ENCODE results near the gene TIGD3.

Gene TIGD3

DNA sequence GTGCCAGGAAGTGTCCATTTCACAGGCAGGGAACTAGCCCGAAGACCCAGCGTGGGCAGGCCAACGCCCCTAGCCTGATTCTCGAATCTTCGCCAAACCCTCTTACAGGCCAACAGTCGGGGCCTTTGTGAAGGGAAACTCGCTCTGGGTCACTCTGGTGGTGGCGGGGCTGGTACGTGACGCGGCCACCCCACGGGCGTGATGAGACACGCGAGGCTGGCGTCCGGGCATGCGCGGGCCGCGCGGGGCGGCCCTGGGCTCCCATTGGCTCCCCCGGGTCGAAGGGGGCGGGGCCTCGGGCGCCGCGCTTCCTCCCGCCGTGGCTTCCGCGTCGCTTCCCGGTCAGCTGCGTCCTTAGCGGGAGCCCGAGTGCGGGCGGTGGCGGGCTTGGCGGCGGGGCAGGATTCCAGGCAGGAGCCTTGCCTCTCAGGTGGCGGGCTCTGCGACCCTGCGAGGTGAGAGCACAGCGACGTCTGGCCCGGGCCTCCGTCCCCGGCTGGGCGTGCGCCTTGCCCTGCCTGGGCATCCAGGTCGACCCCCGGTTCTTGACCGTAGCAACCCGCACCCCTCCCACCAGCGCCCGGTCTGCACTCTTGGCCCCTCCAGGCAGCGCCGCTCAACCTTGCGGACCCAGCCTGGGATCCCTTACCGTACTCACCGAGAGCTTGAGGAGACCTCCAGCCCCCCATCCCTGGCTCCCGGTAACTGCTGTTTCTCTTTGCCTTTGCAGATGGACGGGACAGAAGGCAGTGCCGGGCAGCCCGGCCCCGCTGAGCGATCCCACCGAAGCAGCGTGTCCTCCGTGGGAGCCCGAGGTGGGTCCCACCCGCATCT, 32.0 kb downstream of the TIGD3 start, which contains the start of gene FRMD8:
FRMD8 (plus strand) TSS at position 331 of the 834 bp plus-strand sequence; CDS start at position 731, 400 bp downstream.
- DNase-seq (ENCODE audit: extremely low spot score, insufficient read length, low read depth), result peak; percentile 80
- FAIRE-seq, result peak; percentile 62

DNA sequence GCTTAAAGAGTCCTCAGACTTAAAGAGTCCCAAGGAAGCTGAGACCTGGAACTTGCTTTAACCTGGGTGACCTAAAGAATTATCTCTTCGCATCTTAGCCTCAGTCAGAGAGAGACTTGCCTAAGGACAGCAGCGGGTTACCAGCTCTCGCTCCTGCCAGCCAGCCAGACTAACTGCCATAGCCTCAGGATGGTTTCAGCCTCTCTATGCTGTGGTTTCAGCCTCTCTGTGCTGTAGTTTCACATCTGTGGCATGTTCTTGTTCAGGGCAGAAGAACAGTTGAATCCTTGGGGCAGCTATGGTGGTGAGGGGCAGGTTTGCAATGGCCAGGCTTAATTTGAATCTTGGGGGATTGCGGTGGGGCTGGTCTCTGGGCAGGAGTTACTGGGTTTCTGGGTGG, 34.2 kb downstream of the TIGD3 start:
- FAIRE-seq, result peak; percentile 44
- no peak for DNase-seq (ENCODE audit: extremely low spot score, insufficient read length, low read depth)

DNA sequence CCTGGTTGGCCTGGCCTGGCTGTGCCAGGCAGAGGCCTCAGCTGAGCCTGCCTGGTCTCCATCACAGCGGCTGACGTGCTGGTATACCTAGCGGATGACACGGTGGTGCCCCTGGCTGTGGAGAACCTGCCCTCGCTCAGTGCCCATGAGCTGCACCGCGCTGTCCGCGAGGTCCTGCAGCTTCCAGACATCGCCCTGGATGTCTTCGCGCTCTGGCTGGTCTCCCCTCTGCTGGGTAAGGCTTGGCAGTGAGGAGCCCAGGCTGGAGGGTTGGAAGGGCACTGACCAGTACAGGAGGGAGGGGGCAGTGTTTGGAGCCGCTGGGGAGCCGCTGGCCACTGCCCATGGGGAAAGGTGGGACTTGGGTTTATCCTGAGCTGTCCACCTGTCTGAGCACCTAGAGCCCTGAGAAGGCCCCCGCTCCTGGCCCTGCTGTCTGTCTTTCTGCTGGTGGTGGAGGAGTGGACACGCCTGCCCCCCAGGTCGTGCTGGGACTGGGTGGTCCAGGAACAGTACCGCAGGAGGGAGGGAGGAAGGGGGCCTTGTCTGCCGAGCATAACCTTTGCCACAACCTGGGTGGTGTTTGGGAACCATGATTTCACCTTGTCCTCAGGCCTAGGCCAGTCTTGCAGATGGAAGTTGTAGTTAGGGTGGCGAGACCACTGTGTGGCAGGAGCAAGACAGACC, 34.9 kb downstream of the TIGD3 start:
- DNase-seq (ENCODE audit: extremely low spot score, insufficient read length, low read depth) (no peak), FAIRE-seq (no peak)

DNA sequence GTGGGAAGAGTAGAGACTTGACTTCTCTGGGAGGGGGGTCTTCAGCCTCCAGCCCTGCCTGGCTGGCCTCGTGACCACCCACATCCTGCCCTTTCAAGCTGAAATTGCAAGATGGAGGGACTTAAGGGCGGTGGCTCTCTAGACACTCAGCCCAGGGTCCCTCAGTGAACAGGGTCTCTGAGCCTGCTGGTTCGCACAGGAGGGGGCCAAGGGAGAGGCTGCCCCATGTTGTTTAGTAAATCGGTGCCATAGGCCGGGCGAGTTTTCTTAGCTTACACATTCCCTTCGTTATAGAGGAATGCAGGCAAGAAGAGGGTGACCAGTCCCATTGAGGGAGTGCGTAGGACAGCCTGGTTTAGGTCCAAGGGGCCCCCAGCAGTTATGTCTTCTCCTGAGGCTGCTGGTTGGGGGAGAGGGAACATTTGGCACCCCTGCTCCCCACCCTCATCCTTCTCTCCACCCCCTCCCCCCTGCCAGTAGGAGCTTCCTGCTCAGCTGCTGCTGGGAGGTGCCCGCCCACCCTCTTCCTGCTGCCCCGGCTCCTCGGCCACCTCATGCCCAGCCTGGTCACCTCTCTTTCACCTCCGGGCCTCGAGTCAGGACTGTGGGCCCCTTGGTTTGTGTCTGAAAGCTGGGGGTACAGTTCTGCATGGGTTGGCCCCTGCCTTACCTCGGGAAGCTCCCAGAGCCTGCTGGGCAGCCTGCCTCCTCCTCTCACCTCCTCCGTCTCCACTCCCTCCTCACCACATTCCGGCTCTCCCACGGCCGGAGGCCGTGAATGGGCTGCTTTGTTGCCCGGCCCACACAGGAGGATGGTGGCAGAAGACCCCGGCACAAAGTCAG, 35.8 kb downstream of the TIGD3 start:
- FAIRE-seq, result no peak
- no peak for DNase-seq (ENCODE audit: extremely low spot score, insufficient read length, low read depth)

DNA sequence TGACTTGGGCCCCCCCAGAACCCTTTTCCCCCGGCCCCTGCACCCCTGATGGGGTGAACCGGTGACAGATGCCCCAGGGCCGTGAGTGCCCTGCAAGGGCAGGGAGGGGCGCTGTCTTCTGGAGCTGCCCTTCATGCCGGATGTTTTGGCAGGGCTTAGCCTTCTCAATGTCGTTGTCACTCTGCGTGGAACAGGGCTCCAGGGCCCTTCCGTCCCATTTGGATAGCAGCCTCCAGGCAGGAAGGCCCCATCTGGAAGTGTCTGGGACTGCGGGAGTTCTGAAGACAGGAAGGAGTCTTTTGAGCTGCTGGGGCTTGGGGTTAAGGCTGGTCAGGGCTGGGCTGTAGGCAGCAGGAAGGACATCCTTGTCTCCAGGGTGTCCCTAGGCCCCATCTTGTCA, 36.4 kb downstream of the TIGD3 start:
- FAIRE-seq (no peak), DNase-seq (ENCODE audit: extremely low spot score, insufficient read length, low read depth) (no peak)

DNA sequence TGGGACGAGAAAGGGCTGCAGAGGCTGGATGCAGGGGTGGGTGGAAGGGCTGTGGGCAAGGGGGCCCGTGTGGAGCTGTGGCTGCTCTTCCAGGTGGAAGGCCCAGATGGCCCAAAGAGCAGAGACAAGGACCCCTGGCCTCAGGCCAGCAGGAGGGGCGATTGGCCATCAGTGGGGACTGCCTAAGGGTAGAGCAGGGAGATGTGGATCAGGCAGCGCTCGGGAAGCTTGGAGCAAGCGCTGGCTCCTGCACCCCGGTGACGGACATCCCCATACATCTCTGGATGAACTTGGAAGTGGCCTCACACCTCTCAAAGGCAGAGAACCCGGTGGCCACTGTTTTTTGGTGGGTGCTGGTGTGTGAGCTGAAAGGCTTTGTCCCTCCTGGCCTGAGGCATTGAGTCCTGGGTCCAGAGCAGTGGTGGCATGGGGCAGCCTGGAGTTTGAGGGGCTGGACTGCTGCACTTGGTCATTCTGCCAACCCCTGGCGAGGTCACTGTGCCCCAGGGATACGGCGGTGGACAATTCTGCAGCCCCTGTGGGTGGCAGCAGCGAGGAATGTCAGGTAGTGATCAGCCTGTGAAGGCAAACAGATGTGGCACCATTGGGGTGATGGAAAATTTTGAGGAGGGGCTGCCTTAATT, 37.8 kb downstream of the TIGD3 start:
- FAIRE-seq (no peak), DNase-seq (ENCODE audit: extremely low spot score, insufficient read length, low read depth) (no peak)

DNA sequence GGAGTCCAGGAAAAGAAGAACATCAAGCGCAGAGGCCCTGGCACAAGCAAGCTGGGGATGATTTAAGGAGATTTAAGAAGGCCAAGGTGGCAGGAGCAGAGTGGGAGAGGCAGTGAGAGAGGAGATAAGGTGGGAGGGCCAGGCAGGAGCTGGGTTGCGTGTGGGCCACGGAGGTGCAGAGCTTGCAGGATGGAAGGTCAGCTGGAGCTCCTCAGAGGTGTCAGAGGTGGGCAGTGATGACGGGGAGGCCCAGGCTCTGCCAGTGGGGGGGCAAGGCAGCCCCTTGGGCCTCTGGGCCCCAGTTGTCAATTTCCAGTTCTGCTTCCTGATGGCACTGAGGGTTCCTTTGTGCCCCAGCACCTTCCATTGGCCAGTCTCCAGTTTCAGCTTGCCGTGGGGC, 38.3 kb downstream of the TIGD3 start:
- no peak for FAIRE-seq
- no peak for DNase-seq (ENCODE audit: extremely low spot score, insufficient read length, low read depth)

DNA sequence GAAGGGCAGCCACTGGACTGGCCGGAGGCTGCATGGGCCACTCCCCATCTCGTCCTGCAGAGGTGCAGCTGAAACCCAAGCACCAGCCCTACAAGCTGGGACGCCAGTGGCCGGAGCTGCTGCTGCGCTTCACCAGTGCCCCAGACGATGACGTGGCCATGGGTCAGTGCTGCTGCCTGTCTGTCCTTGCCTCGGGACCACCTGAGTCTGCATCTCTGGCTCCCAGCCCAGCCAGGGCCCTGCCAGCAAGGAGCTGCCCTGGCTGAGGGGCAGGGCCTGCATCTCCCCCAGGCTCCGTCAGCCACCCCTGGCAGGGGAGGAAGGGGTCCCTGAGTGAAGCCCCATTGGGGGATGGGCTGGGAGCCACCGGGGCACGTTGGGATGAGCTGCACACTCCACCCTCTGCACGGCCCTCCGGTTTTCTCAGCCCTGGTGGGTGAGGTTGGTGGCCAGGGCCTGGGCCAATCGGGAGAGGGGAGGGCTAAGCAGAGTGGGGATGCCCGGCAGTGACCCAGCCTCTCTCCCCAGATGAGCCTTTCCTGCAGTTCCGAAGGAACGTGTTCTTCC, 39.0 kb downstream of the TIGD3 start:
- FAIRE-seq (no peak), DNase-seq (ENCODE audit: extremely low spot score, insufficient read length, low read depth) (no peak)

DNA sequence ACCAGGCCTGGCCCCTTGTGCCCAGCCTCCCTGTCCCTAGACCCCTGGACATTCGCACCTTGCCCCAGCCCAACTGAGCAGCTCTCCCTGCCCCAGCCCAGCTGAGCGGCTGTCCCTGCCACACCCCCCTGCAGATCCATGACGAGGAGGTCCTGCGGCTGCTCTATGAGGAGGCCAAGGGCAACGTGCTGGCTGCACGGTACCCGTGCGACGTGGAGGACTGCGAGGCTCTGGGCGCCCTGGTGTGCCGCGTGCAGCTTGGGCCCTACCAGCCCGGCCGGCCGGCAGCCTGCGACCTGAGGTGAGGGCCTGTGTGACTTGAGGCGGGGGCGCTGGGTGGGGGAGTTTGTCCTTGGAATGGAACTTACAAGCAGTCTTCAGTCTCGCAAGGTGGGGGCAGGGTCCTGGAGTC, 39.6 kb downstream of the TIGD3 start:
- DNase-seq (ENCODE audit: extremely low spot score, insufficient read length, low read depth), result no peak
- FAIRE-seq, result no peak

DNA sequence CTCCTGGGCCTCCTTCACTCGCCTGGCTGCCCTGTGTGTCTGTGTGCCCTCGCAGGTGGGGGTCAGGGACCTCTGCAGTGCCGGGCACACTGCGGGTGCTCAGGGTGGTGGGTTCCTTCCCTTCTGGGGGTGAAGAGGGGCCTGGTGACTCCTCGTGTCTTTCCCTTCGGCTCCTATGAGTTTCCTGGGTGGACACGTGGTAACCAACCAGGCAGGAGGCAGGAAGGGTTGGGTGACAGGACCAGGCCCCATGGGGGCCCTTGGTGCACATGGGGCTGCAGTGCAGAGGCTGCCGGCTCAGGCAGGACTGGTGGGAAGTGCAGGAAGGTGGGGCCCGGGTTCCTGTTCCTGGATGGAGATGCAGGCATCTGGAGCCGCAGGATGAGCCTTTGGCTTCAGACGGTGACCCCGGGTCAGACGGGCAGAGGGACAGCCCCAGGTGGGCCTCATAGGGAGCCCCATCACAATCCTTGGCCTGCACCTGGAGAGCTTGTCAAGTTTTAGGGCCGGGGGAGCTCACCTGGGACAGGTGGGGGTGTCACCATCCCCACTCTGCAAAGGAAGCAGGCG, 41.5 kb downstream of the TIGD3 start:
- DNase-seq (ENCODE audit: extremely low spot score, insufficient read length, low read depth) (no peak), FAIRE-seq (no peak)

DNA sequence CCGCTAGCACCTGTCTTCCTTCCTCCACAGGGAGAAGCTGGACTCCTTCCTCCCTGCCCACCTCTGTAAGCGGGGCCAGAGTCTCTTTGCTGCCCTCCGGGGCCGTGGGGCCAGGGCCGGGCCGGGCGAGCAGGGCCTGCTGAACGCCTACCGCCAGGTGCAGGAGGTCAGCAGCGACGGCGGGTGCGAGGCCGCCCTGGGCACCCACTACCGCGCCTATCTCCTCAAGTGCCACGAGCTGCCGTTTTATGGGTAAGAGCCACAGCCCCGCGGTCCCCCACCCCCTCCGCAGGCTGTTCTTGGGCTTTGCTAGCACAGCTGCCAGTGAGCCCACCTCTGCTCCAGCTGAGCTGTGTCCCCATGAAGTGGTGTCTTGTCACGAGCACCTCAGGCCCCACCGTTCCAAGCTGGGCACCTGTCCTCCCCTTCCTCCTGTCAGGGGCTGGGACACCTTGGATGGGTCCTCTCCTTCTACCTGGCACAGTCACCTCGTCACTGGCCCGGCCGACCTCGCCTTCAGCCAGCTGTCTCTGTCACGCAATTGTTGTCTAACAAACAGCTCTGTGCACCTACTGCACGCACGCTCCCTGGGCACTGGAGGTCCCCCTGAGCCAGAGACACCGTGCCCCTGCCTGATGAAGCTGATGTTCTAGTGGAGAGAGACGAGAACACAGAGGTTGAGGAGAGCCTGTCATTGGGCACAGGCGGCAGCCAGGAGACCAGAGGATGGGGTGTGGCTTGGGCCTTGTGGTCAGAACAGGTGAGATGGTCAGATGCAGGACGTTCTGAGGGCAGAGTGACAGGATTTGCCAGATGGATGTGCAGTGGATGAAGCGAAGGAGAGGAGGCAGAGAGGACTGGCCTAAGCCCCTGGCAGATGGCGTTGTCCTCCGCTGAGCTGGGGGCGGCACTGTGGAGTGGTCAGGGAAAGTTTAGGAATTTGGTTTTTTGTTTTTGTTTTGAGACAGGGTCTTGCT, 42.5 kb downstream of the TIGD3 start:
- no peak for DNase-seq (ENCODE audit: extremely low spot score, insufficient read length, low read depth)
- FAIRE-seq, result no peak

DNA sequence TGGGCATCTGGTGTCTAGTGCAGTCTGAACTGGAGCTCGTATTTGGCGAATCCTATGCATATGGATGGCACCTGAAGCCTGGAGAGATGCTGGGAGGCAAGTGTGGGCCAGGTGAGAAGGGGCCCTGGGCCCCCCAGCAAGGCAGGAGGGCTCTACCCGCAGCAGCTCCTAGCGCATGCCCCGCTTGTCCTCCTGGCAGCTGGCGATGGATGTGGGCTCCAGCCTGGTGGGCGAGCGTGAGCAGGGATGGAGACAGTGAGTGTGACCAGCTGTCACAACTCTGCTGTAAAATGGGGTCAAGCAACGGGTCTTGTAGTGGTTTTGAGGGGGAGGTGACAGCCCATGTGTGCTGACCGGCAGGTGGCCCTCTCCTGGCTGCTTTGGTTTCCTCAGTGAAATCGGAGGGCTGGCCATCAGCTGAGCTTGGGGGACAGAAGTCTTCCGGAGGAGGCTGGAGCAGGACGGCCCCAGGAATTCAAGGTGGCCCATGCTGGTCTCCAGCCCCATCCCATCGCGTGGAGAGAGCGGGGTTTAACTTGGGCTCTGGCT, 43.9 kb downstream of the TIGD3 start:
- no peak for DNase-seq (ENCODE audit: extremely low spot score, insufficient read length, low read depth)
- FAIRE-seq, result no peak

DNA sequence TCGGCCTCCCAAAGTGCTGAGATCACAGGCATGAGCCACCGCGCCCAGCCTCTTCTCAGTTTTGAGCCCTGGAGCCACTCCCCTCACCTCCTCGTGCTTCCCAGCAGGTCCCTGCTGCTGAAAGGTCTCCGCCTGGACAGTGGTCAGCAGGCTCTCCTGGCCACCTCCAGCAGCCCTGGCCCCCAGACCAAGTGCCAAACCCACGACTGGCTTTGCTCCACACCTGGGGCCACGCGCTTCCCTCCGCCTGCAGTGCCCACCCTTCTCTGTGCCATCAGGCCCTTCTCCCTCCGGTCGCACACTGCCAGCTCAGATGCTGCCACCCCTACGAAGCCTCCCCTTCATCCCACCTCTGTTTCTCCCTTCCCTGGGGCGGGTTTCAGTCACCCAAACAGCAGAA, 44.7 kb downstream of the TIGD3 start:
- DNase-seq (ENCODE audit: extremely low spot score, insufficient read length, low read depth) (no peak), FAIRE-seq (no peak)

DNA sequence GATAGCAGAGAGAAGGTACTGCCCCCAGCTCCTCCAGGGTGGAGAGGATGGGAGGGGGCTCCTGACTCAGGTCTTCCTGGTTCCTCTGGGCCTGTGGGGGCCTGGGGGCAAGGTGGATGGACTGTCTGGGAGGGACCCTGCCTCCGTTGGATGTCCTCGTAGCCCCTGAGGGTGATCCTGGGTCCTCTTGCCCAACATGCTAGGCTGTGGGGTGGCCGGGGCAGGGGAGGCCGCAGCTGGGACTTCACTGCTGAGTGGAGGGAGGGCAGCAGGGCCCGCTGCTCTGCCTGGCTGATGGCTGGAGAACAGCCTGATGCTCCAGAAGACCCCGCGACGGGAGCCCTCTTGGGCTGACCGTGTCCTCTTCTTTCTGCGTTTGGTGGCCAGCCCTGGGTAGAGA, 45.3 kb downstream of the TIGD3 start:
- DNase-seq (ENCODE audit: extremely low spot score, insufficient read length, low read depth) (no peak), FAIRE-seq (no peak)

DNA sequence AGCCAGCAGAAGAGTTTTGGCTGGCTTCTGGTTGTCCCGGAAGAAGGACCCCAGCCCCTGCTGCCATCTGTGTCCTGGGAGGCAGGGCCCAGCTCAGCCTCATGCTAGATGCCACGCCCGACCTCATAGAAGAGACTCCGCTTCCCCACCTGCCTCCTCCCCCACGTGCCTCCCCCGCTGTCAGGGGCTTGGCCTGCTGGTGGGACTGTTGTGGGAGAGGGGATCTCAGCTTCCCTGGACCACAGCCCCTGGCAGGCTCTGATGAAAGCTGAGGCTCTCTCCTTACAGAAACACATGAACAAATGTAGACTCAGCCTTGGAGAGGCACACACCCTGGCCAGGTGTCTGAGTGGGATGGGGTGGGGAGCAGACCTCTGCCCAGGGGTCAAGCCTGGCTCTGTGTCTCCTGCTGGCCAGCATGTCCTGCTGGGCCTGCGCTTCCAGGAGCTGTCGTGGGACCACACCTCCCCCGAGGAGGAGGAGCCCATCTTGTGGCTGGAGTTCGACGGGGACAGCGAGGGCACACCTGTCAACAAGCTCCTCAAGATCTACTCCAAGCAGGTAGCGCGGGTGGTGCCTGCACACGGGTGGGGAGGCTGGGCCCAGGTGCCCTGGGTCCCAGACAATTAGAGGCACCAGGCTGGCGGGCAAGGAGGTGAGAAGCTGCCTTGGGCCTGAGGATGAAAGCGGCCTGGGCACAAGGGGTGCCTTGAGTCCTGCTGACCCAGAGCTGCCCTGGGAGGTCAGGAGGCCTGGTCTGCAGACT, 45.9 kb downstream of the TIGD3 start:
- DNase-seq (ENCODE audit: extremely low spot score, insufficient read length, low read depth) (no peak), FAIRE-seq (no peak)

DNA sequence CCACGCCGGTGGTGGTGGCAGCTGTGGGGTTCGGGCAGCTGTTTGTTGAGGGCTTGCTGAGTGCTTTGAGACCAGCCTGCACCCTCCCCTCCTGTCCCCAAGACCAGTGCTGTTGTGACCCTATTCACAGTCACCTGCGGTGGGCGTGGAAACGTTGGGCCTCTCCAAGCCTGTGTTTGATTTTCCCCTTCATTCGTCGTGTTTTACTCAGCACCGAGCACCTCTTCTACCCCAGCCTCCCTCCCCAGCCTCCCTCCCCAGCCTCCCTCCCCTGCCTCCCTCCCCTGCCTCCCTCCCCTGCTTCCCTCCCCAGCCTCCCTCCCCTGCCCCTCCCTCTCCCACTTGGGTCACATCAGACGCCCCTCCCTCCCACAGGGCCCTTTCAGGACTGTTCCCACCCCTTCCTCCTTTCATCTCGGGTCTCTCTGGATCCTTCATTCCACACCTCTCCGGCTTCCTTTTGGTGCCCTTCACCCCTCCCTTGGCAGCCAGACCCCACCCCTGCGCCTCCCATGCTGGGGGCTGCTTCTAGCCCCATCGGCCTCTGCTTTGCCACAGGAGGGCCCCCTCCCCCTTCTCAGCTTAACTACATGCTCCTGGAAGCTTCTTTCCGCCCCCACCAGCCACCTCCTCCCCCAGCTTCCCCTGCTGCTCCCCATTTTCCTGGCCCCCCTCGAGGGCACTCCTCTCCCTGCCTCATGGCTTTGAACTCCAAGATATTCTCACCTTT, 46.7 kb downstream of the TIGD3 start:
- FAIRE-seq (no peak), DNase-seq (ENCODE audit: extremely low spot score, insufficient read length, low read depth) (no peak)

DNA sequence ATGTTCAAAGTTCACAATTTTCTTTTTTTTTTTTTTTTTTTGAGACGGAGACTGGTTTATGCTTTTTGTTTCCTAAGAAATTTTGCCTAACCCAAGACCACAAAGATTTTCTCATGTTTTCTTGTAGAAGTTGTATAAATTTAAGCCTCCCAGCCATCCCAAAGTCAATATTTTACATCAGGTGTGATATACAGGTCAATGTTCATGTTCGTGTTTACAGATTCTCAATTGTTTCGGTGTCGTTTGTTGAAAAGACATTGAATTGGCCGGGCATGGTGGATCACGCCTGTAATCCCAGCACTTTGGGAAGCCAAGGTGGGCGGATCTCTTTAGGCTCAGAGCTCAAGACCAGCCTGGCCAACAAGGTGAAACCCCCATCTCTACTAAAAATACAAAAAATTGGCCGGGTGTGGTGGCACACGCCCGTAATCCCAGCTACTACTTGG, 47.3 kb downstream of the TIGD3 start:
- no peak for FAIRE-seq
- no peak for DNase-seq (ENCODE audit: extremely low spot score, insufficient read length, low read depth)
